SU-DHL-6 (cell line): ENCODE measurements around the gene ID2.

Source experiments
- H2AFZ ChIP-seq: fragments of 200-600 bp; sonication (generic); 2 replicates; pipeline ENCODE4 v1.6.1; 2014; ENCODE audit warnings: low read depth, mild to moderate bottlenecking, moderate library complexity, mixed read lengths, antibody characterized with exemption, low read length; ENCODE audit not compliant: severe bottlenecking
- H3F3A ChIP-seq: fragments of 200-600 bp; shearing (Covaris generic); 2 replicates; pipeline ENCODE4 v1.6.0; 2016; ENCODE audit warnings: antibody characterized with exemption, mild to moderate bottlenecking; ENCODE audit not compliant: insufficient read depth
- H3K27ac ChIP-seq: fragments of 200-600 bp; sonication (generic); 2 replicates; pipeline ENCODE4 v1.5.1; 2016; ENCODE audit warnings: low read depth, mild to moderate bottlenecking, low read length, moderate library complexity, mixed read lengths
- H3K27me3 ChIP-seq: fragments of 200-600 bp; sonication (generic), shearing (Covaris generic); 2 replicates; pipeline ENCODE4 v1.6.0; 2014; ENCODE audit warnings: mild to moderate bottlenecking, low read length
- H3K36me3 ChIP-seq: fragments of 200-600 bp; sonication (generic); 2 replicates; pipeline ENCODE4 v1.6.1; 2014; ENCODE audit warnings: mild to moderate bottlenecking, low read length, mixed read lengths
- H3K4me2 ChIP-seq: fragments of 300-600, 200-600 bp; shearing (Covaris generic), sonication (generic); 2 replicates; pipeline ENCODE4 v1.6.0; 2014; ENCODE audit warnings: low read length, low read depth, mild to moderate bottlenecking; ENCODE audit not compliant: poor library complexity, severe bottlenecking
- H3K4me3 ChIP-seq: fragments of 200-600 bp; sonication (generic); 2 replicates; pipeline ENCODE4 v1.5.1; 2014; ENCODE audit warnings: antibody characterized with exemption, low read length, mild to moderate bottlenecking, mixed read lengths; ENCODE audit not compliant: insufficient read depth, poor library complexity, severe bottlenecking
- H3K79me2 ChIP-seq: fragments of 200-600 bp; sonication (generic); 2 replicates; pipeline ENCODE4 v1.6.1; 2014; ENCODE audit warnings: mild to moderate bottlenecking, low read length, moderate library complexity; ENCODE audit not compliant: insufficient read depth
- H3K9ac ChIP-seq: fragments of 200-600 bp; sonication (generic); 2 replicates; pipeline ENCODE4 v1.7.0; 2014; ENCODE audit warnings: mild to moderate bottlenecking, low read length
- H3K9me2 ChIP-seq: fragments of 200-600 bp; sonication (generic); replicated peaks from 2 replicates; pipeline ENCODE4 v1.6.1; 2014; ENCODE audit warnings: low read length; ENCODE audit not compliant: insufficient read depth
- H3K9me3 ChIP-seq: fragments of 200-600 bp; sonication (generic); 2 replicates; pipeline ENCODE4 v1.6.1; 2014; ENCODE audit warnings: low read length, mixed read lengths; ENCODE audit not compliant: insufficient read depth
- H4K20me1 ChIP-seq: fragments of 200-600 bp; sonication (generic); 2 replicates; pipeline ENCODE4 v1.6.1; 2014; ENCODE audit warnings: low read depth, mild to moderate bottlenecking, antibody characterized with exemption, low read length, moderate library complexity, mixed read lengths
- EZH2phosphoT487 ChIP-seq: fragments of 200-600 bp; sonication (generic), shearing (Covaris generic); conservative IDR thresholded peaks from 2 replicates; pipeline ENCODE4 v1.6.1; 2018; ENCODE audit warnings: mild to moderate bottlenecking, antibody characterized with exemption, low read length, moderate library complexity, mixed read lengths
- TF ChIP-seq, protein P1 (sequence below): fragments of 200-600 bp; sonication (generic); IDR thresholded peaks from one replicate; pipeline ENCODE4 v1.5.1; 2017; ENCODE audit warnings: antibody characterized with exemption, mild to moderate bottlenecking, low read length, moderate library complexity; ENCODE audit not compliant: insufficient read depth, poor library complexity, severe bottlenecking

Gene ID2

DNA sequence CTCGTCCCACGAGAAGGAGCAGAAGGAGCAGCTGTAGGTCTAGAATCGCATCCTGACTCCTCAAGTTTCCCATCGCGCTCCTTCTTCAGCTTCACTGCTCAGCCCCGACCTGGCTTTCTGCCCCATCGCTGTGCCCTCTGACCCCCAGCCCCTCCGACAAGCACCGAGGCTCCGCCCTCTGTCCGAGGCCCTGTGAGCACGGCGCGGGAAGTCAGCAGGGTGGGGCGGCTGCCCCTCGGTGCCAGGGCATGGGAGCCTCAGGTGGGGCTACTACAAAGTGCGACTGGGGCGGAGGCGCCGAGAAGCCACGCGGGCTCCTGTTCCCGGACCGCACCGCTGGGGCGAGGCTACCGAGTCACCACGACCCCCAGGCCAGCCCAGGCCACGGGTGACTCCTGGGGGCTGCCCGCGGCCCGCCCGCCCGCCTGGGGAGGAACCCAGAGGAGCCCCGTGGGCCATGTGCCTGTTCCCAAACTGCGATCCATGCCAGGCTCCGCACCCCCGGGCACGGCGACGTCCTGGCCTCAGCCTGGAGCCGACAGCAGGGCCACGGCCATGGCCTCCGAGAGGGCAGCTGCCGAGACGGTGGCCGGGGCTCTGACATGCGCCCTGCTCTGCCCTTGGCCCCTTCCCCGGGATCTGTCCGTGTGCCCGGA, 36.6 kb upstream of the ID2 start:
- Histone ChIP-seq H3K9ac (no peak overlapping the region), H3K27me3 (no peaks in the 10 kb centered on the region), H2AFZ (no peak overlapping the region), H3K4me3 (no peak overlapping the region), H3K36me3 (no peaks in the 10 kb centered on the region), H3K9me2 (no peaks in the 10 kb centered on the region), H4K20me1 (no peaks in the 10 kb centered on the region), H3K27ac (no peak overlapping the region), H3K79me2 (no peaks in the 10 kb centered on the region), H3F3A (no peaks in the 10 kb centered on the region), H3K9me3 (peaks cover 20% of the 10 kb centered on the region; the same call in 1 of the 2 replicates), H3K4me2 (no peak overlapping the region)
- TF ChIP-seq EZH2phosphoT487 = no peak
- TF ChIP-seq, protein P1, sequence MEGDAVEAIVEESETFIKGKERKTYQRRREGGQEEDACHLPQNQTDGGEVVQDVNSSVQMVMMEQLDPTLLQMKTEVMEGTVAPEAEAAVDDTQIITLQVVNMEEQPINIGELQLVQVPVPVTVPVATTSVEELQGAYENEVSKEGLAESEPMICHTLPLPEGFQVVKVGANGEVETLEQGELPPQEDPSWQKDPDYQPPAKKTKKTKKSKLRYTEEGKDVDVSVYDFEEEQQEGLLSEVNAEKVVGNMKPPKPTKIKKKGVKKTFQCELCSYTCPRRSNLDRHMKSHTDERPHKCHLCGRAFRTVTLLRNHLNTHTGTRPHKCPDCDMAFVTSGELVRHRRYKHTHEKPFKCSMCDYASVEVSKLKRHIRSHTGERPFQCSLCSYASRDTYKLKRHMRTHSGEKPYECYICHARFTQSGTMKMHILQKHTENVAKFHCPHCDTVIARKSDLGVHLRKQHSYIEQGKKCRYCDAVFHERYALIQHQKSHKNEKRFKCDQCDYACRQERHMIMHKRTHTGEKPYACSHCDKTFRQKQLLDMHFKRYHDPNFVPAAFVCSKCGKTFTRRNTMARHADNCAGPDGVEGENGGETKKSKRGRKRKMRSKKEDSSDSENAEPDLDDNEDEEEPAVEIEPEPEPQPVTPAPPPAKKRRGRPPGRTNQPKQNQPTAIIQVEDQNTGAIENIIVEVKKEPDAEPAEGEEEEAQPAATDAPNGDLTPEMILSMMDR = no peak

DNA sequence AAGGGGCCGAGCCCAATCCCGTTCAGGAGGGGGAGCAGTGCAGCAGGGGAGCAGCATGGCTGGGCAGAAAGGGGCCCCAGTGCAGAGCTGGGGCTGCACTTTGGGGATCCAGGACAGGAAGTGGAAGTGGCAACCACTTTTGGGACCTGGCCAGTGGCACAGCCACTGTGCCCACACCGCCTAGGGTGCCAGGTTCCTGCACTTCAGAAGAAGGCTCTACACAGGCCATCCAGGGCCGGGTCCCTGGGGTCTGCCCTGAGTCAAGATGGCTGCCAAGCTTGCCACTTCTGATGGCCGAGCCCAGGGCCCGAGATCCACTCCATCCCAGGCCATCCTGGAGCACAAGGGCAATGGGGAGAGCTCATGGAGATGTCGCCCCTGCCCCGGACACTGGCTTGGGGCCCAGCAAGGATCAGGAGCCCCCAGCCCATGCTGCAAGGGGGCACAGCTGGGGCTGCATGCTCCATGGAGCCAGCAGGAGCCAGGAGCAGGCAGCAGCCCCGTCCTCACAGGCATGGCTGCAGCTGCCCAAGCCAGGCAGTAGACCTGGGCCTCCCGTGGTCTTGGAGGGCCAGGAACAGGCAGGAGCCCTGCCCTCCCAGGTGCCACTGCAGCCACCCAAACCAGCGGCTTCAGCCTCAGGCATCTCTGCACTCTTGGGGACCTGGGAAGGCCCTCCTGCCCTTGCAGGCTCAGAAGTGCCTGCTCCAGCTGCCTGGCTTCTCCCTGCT, 35.0 kb upstream of the ID2 start:
- no peak overlapping the region for H2AFZ ChIP-seq
- TF ChIP-seq, protein P1 = no peak
- TF ChIP-seq EZH2phosphoT487 = no peak
- no peaks in the 10 kb centered on the region for H3K79me2 ChIP-seq
- H3F3A ChIP-seq = no peaks in the 10 kb centered on the region
- H3K9me3 ChIP-seq = peaks cover 20% of the 10 kb centered on the region; the same call in 1 of the 2 replicates
- H3K9me2 ChIP-seq = no peaks in the 10 kb centered on the region
- no peak overlapping the region for H3K4me3 ChIP-seq
- H3K4me2 ChIP-seq = no peak overlapping the region
- no peaks in the 10 kb centered on the region for H3K27me3 ChIP-seq
- H4K20me1 ChIP-seq = no peaks in the 10 kb centered on the region
- no peak overlapping the region for H3K9ac ChIP-seq
- no peaks in the 10 kb centered on the region for H3K36me3 ChIP-seq
- H3K27ac ChIP-seq = no peak overlapping the region

DNA sequence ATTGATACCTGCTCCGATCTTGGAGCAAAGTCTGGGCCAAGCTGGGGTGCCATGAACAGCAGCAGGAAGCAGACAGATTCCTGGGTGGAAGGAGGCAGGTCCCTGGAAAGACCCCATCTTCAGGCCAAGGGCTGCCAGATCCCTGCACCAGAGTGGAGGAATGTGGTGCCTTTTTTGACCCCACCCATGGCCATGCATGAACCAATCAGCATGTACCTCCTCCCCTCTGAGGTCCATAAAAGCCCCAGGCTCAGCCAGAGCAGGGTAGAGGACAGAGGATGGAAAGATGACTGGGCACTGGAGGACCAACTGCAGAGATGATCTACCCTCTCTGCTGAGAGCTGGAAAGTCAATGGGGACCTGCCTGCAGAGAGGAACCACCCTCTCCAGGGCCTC, 34.4 kb upstream of the ID2 start:
- H2AFZ ChIP-seq = no peak overlapping the region
- H3K27me3 ChIP-seq = no peaks in the 10 kb centered on the region
- H3K4me2 ChIP-seq = no peak overlapping the region
- no peaks in the 10 kb centered on the region for H3K79me2 ChIP-seq
- TF ChIP-seq, protein P1 = no peak
- no peak for TF ChIP-seq EZH2phosphoT487
- no peak overlapping the region for H3K27ac ChIP-seq
- no peaks in the 10 kb centered on the region for H3K36me3 ChIP-seq
- H3K9me2 ChIP-seq = no peaks in the 10 kb centered on the region
- H3K9me3 ChIP-seq = peaks cover 20% of the 10 kb centered on the region; the same call in 1 of the 2 replicates
- H3K4me3 ChIP-seq = no peak overlapping the region
- no peaks in the 10 kb centered on the region for H4K20me1 ChIP-seq
- H3K9ac ChIP-seq = no peak overlapping the region
- no peaks in the 10 kb centered on the region for H3F3A ChIP-seq
